H1 (cell line): ENCODE measurements around the gene CENPM. TPM values are rescaled to one million over a fixed set of nuclear protein-coding genes. Genes with fewer than 3 reads are reported as not detected.

Experiments used
- CTCF ChIA-PET: fragments of 300-600 bp; sonication (Branson Sonifier 250); formaldehyde crosslinking; loops from one replicate; lab custom pipeline; 2021; ENCODE audit not compliant: partially characterized antibody; lab: Charles Lee
- POLR2A ChIA-PET: fragments of 300-600 bp; sonication (Branson Sonifier 250); formaldehyde crosslinking; loops from one replicate; lab custom pipeline; 2021; ENCODE audit warnings: inconsistent platforms; ENCODE audit not compliant: partially characterized antibody; lab: Charles Lee
- DNase-seq, 2 experiments: peaks; one replicate each; pipeline versions ENCODE4 v3.0.0 to v3.0.0-alpha.2; 2010 to 2022; ENCODE audit warnings: low spot score in 2 of 2, low read depth in 1 of 2, mixed read lengths in 1 of 2
- FAIRE-seq: peaks from 2 replicates; lab custom pipeline; 2011; peaks lifted over from hg19 to GRCh38; lab: Jason Lieb, UNC
- H2AFZ ChIP-seq: 2 replicates; pipeline ENCODE4 v1.8.1; 2012; ENCODE audit warnings: low read length, inconsistent platforms
- H2AK5ac ChIP-seq: 2 replicates; pipeline ENCODE4 v1.6.1; 2013; ENCODE audit warnings: low read depth, low read length
- H2BK120ac ChIP-seq: replicated peaks from 2 replicates; pipeline ENCODE3; 2013; ENCODE audit warnings: low read depth, low read length, inconsistent platforms
- H2BK12ac ChIP-seq: 2 replicates; pipeline ENCODE4 v1.6.1; 2013; ENCODE audit warnings: low read depth, low read length
- H2BK15ac ChIP-seq: 2 replicates; pipeline ENCODE4 v1.6.1; 2013; ENCODE audit warnings: low read length
- H2BK20ac ChIP-seq: 2 replicates; pipeline ENCODE4 v1.6.1; 2013; ENCODE audit warnings: low read length
- H2BK5ac ChIP-seq: 2 replicates; pipeline ENCODE4 v1.6.1; 2013; ENCODE audit warnings: low read depth, low read length
- H3K14ac ChIP-seq: 2 replicates; pipeline ENCODE4 v1.6.1; 2013; ENCODE audit warnings: inconsistent platforms; ENCODE audit not compliant: insufficient read length
- H3K18ac ChIP-seq: 2 replicates; pipeline ENCODE4 v1.6.1; 2013; ENCODE audit warnings: low read length; ENCODE audit errors: extremely low read depth
- H3K23ac ChIP-seq: 2 replicates; pipeline ENCODE4 v1.6.1; 2013; ENCODE audit warnings: inconsistent platforms; ENCODE audit not compliant: insufficient read length
- H3K23me2 ChIP-seq: 2 replicates; pipeline ENCODE4 v1.6.1; 2013; ENCODE audit warnings: low read depth, low read length
- H3K27ac ChIP-seq: 2 replicates; pipeline ENCODE4 v1.6.1; 2011; ENCODE audit warnings: low read depth, low read length, inconsistent platforms
- H3K27me3 ChIP-seq, 4 experiments: replicated peaks in 1 of 4; 1 replicate in 1 of 4; 2 replicates in 3 of 4; pipeline versions ENCODE4 v1.6.1 to v1.8.1; 2011 to 2013; ENCODE audit warnings: low read length in 3 of 4, mild to moderate bottlenecking in 3 of 4, inconsistent platforms in 2 of 4, mixed read lengths in 2 of 4, moderate library complexity in 1 of 4; ENCODE audit not compliant: control insufficient read depth in 3 of 4, insufficient read depth in 3 of 4; ENCODE audit errors: extremely low read depth in 1 of 4
- H3K36me3 ChIP-seq, 4 experiments: 2 replicates each; pipeline versions ENCODE4 v1.6.1 to v1.8.1; 2011 to 2013; ENCODE audit warnings: mild to moderate bottlenecking in 4 of 4, low read length in 3 of 4, moderate library complexity in 2 of 4, control low read depth in 1 of 4, inconsistent platforms in 1 of 4; ENCODE audit not compliant: insufficient read depth in 4 of 4, control insufficient read depth in 2 of 4
- H3K4ac ChIP-seq: replicated peaks from 2 replicates; pipeline ENCODE3; 2013; ENCODE audit warnings: low read length, low read depth, mixed read lengths, inconsistent platforms; ENCODE audit not compliant: insufficient read length
- H3K4me1 ChIP-seq, 4 experiments: replicated peaks in 1 of 4; 1 replicate in 1 of 4; 2 replicates in 3 of 4; pipeline versions ENCODE4 v1.6.1 to v1.8.1; 2011 to 2013; ENCODE audit warnings: low read length in 3 of 4, inconsistent platforms in 2 of 4, mixed read lengths in 1 of 4; ENCODE audit not compliant: insufficient read depth in 4 of 4, control insufficient read depth in 3 of 4
- H3K4me2 ChIP-seq, 2 experiments: 2 replicates each; pipeline versions ENCODE4 v1.6.1 to v1.8.1; 2011 to 2013; ENCODE audit warnings: low read depth in 2 of 2, low read length in 2 of 2, control low read depth in 1 of 2, inconsistent platforms in 1 of 2, mild to moderate bottlenecking in 1 of 2; ENCODE audit not compliant: insufficient read depth in 1 of 2
- H3K4me3 ChIP-seq, 4 experiments: fragments of 200-600, 300-600 bp in 1 of 4; sonication (generic), shearing (Covaris generic), sonication (Bioruptor Twin) in 1 of 4; 2 replicates each; pipeline versions ENCODE4 v1.5.1 to v1.8.1; 2011 to 2016; ENCODE audit warnings: low read length in 4 of 4, low read depth in 3 of 4, control low read depth in 2 of 4, inconsistent platforms in 2 of 4, mild to moderate bottlenecking in 2 of 4, mixed read lengths in 1 of 4, moderate library complexity in 1 of 4; ENCODE audit not compliant: insufficient read depth in 2 of 4; ENCODE audit errors: extremely low read depth in 1 of 4
- H3K56ac ChIP-seq: replicated peaks from 2 replicates; pipeline ENCODE3; 2013; ENCODE audit warnings: low read depth, mild to moderate bottlenecking, mixed read lengths, low read length, inconsistent platforms; ENCODE audit not compliant: insufficient read length
- H3K79me1 ChIP-seq: 2 replicates; pipeline ENCODE4 v1.6.1; 2013; ENCODE audit warnings: low read depth, low read length, control low read depth
- H3K79me2 ChIP-seq, 2 experiments: 2 replicates each; pipeline versions ENCODE4 v1.6.1 to v1.8.1; 2012 to 2013; ENCODE audit warnings: low read length in 2 of 2, mild to moderate bottlenecking in 2 of 2, inconsistent platforms in 1 of 2; ENCODE audit not compliant: insufficient read depth in 2 of 2, control insufficient read depth in 1 of 2
- H3K9ac ChIP-seq, 4 experiments: replicated peaks in 1 of 4; 1 replicate in 1 of 4; 2 replicates in 3 of 4; pipeline versions ENCODE4 v1.6.1 to v1.8.1; 2011 to 2013; ENCODE audit warnings: low read depth in 3 of 4, low read length in 3 of 4, control low read depth in 2 of 4, mild to moderate bottlenecking in 2 of 4, moderate library complexity in 2 of 4, inconsistent platforms in 1 of 4; ENCODE audit errors: extremely low read depth in 1 of 4
- H3K9me3 ChIP-seq, 2 experiments: 2 replicates each; pipeline versions ENCODE4 v1.6.1 to v1.8.1; 2012 to 2013; ENCODE audit warnings: mild to moderate bottlenecking in 2 of 2, moderate library complexity in 2 of 2, control low read depth in 1 of 2, inconsistent platforms in 1 of 2, low read depth in 1 of 2, low read length in 1 of 2, mixed read lengths in 1 of 2; ENCODE audit not compliant: insufficient read depth in 2 of 2
- H4K20me1 ChIP-seq, 2 experiments: replicated peaks in 1 of 2; 2 replicates each; pipeline versions ENCODE3 to v1.8.1; 2011 to 2013; ENCODE audit warnings: inconsistent platforms in 2 of 2, low read length in 2 of 2, mild to moderate bottlenecking in 1 of 2; ENCODE audit not compliant: insufficient read depth in 2 of 2, control insufficient read depth in 1 of 2
- H4K5ac ChIP-seq: 2 replicates; pipeline ENCODE4 v1.6.1; 2013; ENCODE audit warnings: low read length, low read depth, mixed read lengths, inconsistent platforms; ENCODE audit not compliant: insufficient read length
- H4K8ac ChIP-seq: 2 replicates; pipeline ENCODE4 v1.8.0; 2013; ENCODE audit warnings: mild to moderate bottlenecking, moderate library complexity, low read length, inconsistent platforms; ENCODE audit not compliant: insufficient read depth; ENCODE audit errors: extremely low read depth
- H4K91ac ChIP-seq: replicated peaks from 2 replicates; pipeline ENCODE3; 2013; ENCODE audit warnings: low read length, mixed read lengths, inconsistent platforms; ENCODE audit not compliant: insufficient read length
- EZH2 ChIP-seq: fragments of 200-600 bp; sonication (generic); IDR thresholded peaks from 2 replicates; pipeline ENCODE4 v1.7.1; 2012; ENCODE audit warnings: low read depth, mild to moderate bottlenecking, moderate library complexity, low read length, inconsistent platforms; ENCODE audit not compliant: severe bottlenecking
- JUN ChIP-seq: IDR thresholded peaks from 2 replicates; pipeline ENCODE4 v1.6.1; 2011; ENCODE audit warnings: low read depth, mild to moderate bottlenecking, improper control_type of control experiment, low read length
- POU5F1 ChIP-seq: IDR thresholded peaks from 2 replicates; pipeline ENCODE4 v1.6.1; 2011; ENCODE audit warnings: low read depth, mild to moderate bottlenecking, low read length, moderate library complexity
- WGBS, 2 experiments: shearing (Covaris generic) in 1 of 2; methylation state at CpG; one replicate each; pipeline versions ENCODE4 v1.1.6 to v1.1.7; 2013 to 2015; ENCODE audit warnings: low lambda C conversion rate in 2 of 2, mixed read lengths in 2 of 2, inconsistent platforms in 1 of 2, low coverage in 1 of 2, missing lambda C conversion rate in 1 of 2; ENCODE audit not compliant: insufficient replicate concordance in 2 of 2, insufficient coverage in 1 of 2, insufficient read length in 1 of 2; ENCODE audit errors: extremely low coverage in 1 of 2, missing lambda C conversion rate in 1 of 2; 5-methylcytosine and 5-hydroxymethylcytosine counted together
- polyA plus RNA-seq, 7 experiments: library from polyadenylated mRNA; depleted of rRNA in 3 of 7; stranded (reverse) in 5 of 7; unstranded in 2 of 7; fragments of >200 nt in 5 of 7; fragments of 200-250 nt in 2 of 7; gene quantifications; 1 replicate in 5 of 7; 2 replicates in 1 of 7; 4 replicates in 1 of 7; pipeline versions ENCODE4 v1.2.1 to v1.2.3, GENCODE V29; 2011 to 2013; ENCODE audit warnings: missing spikeins in 2 of 7, mixed read lengths in 2 of 7
- total RNA-seq: library from RNA; stranded (reverse); fragmentation: NEBNext Ultra II Directional; extraction: Animal tissue kit (Norgen Biotek cat#: 25700); gene quantifications from 2 replicates; pipeline ENCODE4 v1.2.1, GENCODE V29; 2021

Gene CENPM
- total and polyA plus RNA-seq, 2 of the 8 experiments (the other 6 are each of a cell fraction or from before 2014, with no cell fraction given): 32.0 to 80.4 TPM

GRCh38 chr22:41892721-41893120, 54.2 kb downstream of the CENPM start:
- no peak overlapping the region for H2AK5ac ChIP-seq
- no peak overlapping the region for H2BK5ac ChIP-seq
- H4K91ac ChIP-seq: no peak overlapping the region
- peaks cover 45 to 76% (median 56%) of the 10 kb centered on the region in 4 experiments for H3K36me3 ChIP-seq
- no peaks in the 10 kb centered on the region for H3K27me3 ChIP-seq
- no peak overlapping the region for H3K4ac ChIP-seq
- DNase-seq (no peak), FAIRE-seq (no peak)
- no peaks in the 10 kb centered on the region for H3K4me1 ChIP-seq
- no peaks in the 10 kb centered on the region for H3K79me2 ChIP-seq
- no peak overlapping the region for H3K4me3 ChIP-seq
- ChIA-PET POLR2A (interaction anchor here (0.6 kb wide), 1 partner anchor 266 kb away, joined by 3 read pairs; no protein-coding TSS in a partner anchor), CTCF (interaction anchor here (0.9 kb wide), 1 partner anchor 48 kb away, joined by 3 read pairs; no protein-coding TSS in a partner anchor)
- no peak overlapping the region for H3K14ac ChIP-seq
- no peak overlapping the region for H2BK20ac ChIP-seq
- no peak overlapping the region for H4K5ac ChIP-seq
- H2BK12ac ChIP-seq: no peak overlapping the region
- no peak overlapping the region for H2AFZ ChIP-seq
- no peaks in the 10 kb centered on the region for H3K9me3 ChIP-seq
- H2BK120ac ChIP-seq: no peak overlapping the region
- 81% methylated on average over 4 of the region's 4 CpGs; no CpG with 5 or more reads in 1 of the 2 experiments for WGBS, 2 experiments
- no peaks in the 10 kb centered on the region for H3K23me2 ChIP-seq
- no peak overlapping the region for H3K27ac ChIP-seq
- peaks cover 3 to 9% of the 10 kb centered on the region in 2 experiments for H4K20me1 ChIP-seq
- TF ChIP-seq POU5F1 (no peak), JUN (no peak), EZH2 (no peak)
- H2BK15ac ChIP-seq: no peak overlapping the region
- H3K18ac ChIP-seq: no peak overlapping the region
- no peaks in the 10 kb centered on the region; the same call in 1 of the 2 replicates for H3K79me1 ChIP-seq
- H3K56ac ChIP-seq: no peak overlapping the region
- no peak overlapping the region for H3K9ac ChIP-seq
- H4K8ac ChIP-seq: no peak overlapping the region
- H3K4me2 ChIP-seq: no peak overlapping the region
- H3K23ac ChIP-seq: no peak overlapping the region
